A549 (cell line): ENCODE data around the gene CES1.
"Not testable (repeated sequence)": the region's sequence is repeated elsewhere in the genome, so short reads cannot be mapped to it uniquely, and the experiment has no call there.

Source experiments
- HOXA7 ChIP-seq: fragments of 250-450 bp; sonication (Bioruptor Pico); IDR thresholded peaks from 2 replicates; pipeline ENCODE4 v1.5.0; 2020; ENCODE audit warnings: mild to moderate bottlenecking, moderate library complexity
- POLR2A ChIP-seq: IDR thresholded peaks from 2 replicates; pipeline ENCODE4 v1.6.1; 2012; ENCODE audit warnings: mild to moderate bottlenecking, low read length
- TF ChIP-seq, protein P1 (sequence below): fragments of >200 bp; sonication (Bioruptor Twin); formaldehyde crosslinking; IDR thresholded peaks from 3 replicates; pipeline ENCODE4 v1.5.1; 2016
- TF ChIP-seq, protein P2 (sequence below): IDR thresholded peaks from 2 replicates; pipeline ENCODE4 v1.6.1; 2012

DNA sequence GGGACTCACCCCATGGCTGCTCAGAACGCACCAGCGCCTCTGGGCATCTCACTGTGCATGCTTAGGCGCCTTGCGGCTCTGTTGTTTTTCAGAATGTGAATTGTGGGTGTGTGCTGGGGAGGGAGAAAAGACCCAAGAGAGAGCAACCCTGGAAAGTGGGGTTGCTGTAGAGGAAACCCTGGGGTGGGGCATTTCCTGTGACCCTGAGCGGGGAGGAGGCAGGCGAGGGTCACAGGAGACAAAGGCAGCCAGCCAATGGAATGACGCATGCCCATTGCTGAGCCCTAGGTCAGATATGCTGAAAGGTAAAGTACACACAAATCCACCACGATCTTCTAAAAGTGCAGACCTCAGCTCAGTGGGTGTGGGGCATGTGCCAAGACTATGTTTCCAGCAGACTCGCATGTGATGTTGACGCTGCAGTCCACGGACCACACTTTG lies 39.9 kb downstream of the CES1 start:
- TF ChIP-seq, protein P1, sequence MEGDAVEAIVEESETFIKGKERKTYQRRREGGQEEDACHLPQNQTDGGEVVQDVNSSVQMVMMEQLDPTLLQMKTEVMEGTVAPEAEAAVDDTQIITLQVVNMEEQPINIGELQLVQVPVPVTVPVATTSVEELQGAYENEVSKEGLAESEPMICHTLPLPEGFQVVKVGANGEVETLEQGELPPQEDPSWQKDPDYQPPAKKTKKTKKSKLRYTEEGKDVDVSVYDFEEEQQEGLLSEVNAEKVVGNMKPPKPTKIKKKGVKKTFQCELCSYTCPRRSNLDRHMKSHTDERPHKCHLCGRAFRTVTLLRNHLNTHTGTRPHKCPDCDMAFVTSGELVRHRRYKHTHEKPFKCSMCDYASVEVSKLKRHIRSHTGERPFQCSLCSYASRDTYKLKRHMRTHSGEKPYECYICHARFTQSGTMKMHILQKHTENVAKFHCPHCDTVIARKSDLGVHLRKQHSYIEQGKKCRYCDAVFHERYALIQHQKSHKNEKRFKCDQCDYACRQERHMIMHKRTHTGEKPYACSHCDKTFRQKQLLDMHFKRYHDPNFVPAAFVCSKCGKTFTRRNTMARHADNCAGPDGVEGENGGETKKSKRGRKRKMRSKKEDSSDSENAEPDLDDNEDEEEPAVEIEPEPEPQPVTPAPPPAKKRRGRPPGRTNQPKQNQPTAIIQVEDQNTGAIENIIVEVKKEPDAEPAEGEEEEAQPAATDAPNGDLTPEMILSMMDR, result not testable (repeated sequence)
- TF ChIP-seq, protein P2, sequence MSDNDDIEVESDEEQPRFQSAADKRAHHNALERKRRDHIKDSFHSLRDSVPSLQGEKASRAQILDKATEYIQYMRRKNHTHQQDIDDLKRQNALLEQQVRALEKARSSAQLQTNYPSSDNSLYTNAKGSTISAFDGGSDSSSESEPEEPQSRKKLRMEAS, result not testable (repeated sequence)
- not testable (repeated sequence) for TF ChIP-seq HOXA7 (CRISPR knock-in tag); POLR2A
